Measurements from ENCODE around the gene TNFAIP2.

TNFAIP2 gene

DNA sequence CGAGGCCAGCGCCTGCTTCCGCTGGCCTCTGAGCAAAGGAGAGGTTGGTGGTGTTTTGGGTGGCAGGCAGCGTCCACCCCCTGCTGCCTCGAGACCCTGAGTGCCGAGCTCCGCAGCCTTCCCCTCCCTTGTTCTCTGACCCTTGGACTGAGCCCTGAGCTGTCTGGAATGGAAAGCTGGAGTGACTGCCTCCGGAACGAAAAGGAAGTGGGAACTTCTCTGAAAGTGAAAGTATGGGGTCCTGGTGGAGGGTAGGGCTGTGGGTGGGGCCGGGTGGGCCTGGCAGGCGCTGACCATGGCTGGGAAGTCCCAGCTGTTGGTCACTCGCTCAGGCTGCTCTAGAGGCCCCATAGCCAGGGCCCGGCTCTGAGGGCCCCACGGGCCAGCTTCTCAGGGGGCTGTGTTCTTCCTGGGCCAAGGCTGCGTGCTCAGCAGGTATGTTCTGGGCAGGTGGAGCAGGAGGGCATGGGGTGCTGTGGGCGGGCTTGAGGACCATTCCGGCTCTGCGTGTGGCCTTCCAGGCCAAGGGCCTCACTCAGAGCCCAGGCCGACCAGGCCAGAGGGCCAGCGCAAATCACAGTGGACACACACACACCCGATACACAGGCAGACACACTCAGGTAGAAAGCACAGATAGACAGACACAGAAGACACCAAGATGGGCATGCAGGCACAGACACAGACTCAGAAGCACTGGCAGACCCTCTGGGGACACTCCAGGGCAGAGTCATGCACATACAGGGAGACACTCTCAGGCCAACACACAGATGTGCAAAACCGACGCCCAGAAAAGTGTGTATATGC lies 28.7 kb upstream of the TNFAIP2 start, which contains the start of gene EXOC3L4:
Gene EXOC3L4 (plus strand): TSS at position 320 of the 804 bp plus-strand sequence. CDS start 5,495 bp downstream, outside the sequence.
- DNase-seq (ENCODE audit: low read depth, low spot score) = no peak

- no peak for DNase-seq (ENCODE audit: low read depth, low spot score)
Observed at GRCh38 chr14:103095210-103095778, 28.0 kb upstream of the TNFAIP2 start.

DNA sequence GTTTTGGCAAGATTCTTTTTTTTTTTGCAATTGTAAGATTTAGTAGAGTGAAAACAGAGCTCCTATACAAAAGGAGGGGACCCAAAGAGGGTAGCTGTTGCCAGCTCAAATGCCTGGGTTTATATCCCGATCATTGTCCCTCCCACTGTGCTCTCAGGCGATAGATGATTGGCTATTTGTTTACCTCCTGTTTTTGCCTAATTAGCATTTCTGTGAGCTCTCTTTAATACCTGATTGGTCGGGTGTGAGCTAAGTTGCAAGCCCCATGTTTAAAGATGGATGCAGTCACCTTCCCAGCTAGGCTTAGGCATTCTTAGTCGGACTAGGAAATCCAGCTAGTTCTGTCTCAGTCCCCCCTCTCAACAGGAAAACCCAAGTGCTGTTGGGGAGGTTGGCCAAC lies 26.9 kb upstream of the TNFAIP2 start:
- no peak for DNase-seq (ENCODE audit: low read depth, low spot score)

- DNase-seq (ENCODE audit: low read depth, low spot score) = no peak
Observed at GRCh38 chr14:103097244-103097993, 25.8 kb upstream of the TNFAIP2 start.

- no peak for DNase-seq (ENCODE audit: low read depth, low spot score)
Observed at GRCh38 chr14:103097994-103098957, 25.0 kb upstream of the TNFAIP2 start.

DNA sequence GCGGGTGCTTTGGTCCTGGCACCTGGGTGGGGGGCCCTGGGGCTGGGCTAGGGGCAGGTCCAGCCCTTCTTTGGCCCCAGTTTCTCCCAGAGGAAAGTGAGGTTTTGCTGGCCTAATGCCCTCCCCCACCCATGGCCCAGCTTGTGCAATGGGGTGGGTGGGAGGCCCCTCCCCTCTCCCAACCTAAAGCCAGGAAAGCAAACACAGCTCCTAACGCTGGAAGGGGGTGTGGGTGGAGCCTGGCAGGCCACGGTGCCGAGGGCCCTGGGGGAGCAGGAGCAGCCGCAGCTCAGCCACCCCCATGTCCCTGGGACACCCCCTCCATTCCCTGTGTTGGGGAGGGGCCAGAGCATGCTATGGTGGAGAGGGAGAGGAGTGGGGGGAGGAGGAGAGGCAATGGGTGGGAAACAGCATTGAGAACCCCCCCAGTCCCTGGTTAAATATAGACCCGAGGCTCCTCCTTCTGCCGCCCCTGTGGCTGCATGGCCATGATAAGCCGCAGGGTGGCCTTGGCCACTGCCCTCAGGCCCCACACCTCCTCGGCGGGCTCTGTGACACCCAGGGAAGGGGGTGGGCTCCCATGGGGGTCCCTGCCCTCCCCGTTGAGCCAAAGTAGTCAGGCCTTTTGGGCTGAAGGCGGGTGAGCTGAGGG lies 24.1 kb upstream of the TNFAIP2 start:
- DNase-seq (ENCODE audit: low read depth, low spot score) = no peak

DNA sequence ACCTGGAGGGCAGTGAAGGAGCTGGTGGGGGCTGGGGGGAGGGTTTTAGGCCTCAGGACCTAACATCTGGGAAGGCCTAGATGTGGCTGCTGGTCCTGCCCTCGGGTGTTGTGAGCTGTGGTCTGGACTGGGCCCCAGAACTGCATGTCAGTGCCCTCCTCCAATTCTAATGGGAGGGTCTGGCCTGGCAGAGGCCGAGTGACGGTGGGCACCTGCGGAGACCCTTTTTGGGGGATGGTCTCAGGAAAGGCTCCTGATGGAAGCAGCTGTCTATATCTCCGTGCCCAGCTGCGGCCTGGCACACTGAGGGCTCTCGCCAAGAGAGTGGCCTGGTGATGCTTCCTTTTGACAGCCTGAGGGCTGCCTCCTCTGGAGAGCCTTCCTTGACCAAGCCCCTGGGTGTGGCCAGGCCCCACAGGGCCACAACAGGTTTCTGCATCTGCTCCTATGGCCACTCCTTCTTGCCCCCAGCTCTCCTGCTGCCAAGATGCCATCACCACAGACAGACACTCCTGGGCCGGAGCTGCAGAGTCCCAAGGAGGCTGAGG lies 23.5 kb upstream of the TNFAIP2 start:
- no peak for DNase-seq (ENCODE audit: low read depth, low spot score)

DNA sequence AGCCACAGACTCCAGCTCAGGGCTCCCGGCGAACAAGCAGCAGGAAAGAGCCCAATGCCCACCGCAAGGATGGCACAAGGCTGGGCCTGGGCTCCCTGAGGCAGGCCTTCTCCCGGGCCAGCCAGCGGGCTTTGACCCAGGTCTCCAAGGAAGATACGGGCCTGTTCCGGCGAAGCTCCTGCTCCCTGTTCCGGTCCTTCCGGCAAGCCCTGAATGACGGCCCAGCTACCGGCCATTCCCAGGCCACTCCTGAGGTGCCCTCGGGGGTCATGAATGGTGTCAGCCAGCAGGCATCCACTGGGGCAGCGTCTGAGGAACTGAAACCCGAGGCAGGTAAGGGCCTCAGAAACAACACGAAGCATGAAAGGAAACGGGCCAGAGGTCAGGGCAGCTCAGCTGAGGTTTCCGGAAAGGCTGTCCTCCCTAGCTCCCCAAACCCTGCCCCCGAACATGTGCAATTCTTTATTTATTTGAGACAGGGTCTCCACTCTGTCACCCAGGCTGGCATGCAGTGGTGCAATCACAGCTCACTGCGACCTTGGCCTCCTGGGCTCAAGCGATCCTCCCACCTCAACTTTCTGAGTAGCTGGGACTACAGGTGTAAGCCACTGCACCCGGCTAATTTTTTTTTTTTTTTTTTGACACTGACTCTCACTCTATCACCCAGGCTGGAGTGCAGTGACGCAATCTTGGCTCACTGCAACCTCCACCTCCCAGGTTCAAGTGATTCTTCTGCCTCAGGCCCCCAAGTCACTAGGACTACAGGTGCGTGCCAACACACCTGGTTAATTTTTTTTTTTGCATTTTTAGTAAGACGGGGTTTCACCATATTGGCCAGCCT lies 22.8 kb upstream of the TNFAIP2 start:
- DNase-seq (ENCODE audit: low read depth, low spot score) = no peak

- DNase-seq (ENCODE audit: low read depth, low spot score) = no peak
Observed at GRCh38 chr14:103101257-103101962, 21.9 kb upstream of the TNFAIP2 start.

DNA sequence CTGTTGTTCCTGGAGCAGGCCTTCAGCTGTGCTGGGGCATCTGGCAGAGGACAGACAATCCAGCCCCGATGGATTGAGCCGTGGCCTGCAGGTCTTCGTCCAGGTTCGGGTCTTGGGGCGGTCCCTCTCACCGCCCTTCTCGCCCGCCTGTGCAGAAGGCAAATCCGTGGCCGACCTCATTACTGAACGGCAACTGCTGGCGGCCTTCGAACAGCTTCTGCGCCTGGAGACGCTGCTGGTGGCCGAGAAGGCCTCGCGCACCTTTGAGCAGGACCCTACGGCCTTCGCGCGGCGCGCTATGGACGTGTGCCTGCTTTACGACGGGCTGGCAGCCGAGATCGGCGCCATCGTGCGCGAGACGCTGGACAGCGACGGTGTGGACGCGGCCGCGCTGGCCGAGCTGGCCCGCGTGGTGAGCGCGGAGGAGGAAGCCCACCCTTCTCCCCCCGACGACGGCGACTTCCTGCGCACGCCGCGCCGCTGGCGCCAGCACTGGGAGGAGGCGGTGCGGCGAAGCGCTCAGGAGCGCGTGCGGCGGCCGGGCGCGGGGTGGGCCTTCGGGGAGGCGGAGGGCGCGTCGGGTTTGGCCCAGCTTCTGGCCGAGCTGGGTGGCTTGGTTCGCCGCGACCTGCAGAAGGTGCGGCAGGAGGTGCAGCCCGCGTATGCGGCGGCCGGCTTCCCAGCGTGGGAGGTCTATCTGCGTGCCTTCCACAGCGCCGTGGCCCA lies 21.1 kb upstream of the TNFAIP2 start:
- peak; percentile 46 for DNase-seq (ENCODE audit: low read depth, low spot score)

DNA sequence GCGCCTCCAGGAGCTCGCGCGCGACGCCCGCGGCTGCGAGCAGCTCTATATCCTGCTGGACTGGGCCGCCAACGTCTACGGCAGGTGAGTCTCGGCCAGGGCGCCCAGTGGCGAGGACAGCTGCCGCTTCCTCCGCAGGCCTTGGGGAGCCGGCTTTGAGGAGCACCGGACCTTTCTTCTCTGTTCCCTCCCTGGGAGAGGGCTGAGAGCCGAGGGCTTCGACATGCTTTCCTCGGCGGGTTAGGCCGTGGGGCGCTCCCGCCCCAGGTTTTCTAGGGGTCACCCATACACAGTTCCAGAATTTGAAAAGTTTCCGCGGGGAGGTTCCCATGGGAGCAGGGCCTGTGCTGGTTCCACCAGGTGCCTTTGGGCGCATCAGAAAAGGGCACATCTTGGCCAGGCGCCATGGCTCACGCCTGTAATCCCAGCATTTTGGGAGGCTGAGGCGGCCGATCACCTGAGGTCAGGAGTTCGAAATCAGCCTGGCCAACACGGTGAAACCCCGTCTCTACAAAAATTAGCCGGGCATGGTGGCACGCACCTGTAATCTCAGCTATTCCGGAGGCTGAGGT lies 20.5 kb upstream of the TNFAIP2 start:
- DNase-seq (ENCODE audit: low read depth, low spot score) = no peak

- peak; percentile 59 for DNase-seq (ENCODE audit: low read depth, low spot score)
Observed at GRCh38 chr14:103103461-103104388, 19.5 kb upstream of the TNFAIP2 start.

- no peak for DNase-seq (ENCODE audit: low read depth, low spot score)
Observed at GRCh38 chr14:103104389-103104653, 18.9 kb upstream of the TNFAIP2 start.

DNA sequence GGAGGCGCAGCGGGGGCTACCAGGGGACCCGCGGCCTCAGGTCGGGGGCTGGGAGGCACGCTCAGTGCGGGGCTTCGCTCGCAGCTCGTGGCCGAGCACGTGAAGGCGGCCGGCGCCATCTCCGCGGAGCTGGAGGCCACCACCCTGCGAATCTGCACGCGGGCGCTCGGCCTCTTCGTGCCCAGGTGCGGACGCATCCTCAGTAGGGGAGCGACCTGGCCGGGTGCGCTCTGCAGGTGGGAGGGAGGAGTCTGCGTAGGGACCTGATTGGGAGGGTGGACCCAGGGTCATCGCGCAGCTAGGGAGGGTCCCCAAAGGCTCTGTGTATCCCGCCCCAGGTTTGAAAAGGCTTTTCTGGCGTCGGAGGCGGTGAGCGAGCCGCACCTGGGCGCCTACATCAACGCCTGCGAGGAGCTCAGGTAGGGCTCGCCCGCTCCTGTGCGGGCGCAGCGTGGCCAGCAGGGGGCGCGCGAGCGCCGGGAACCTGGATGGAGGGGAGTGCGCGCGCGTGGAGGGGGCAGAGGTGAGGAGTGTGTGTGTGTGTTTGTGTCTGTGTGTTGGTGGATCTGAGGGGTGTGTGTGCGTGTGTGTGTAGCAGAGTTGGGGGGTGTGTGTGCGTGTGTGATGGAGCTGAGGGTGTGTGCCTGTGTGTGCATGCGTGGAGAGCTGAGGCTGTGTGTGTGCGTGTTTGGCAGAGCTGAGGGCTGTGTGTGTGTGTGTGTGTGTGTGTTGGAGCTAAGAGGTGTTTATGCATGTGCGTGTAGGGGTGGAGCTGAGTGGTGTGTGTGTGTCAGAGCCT lies 18.4 kb upstream of the TNFAIP2 start:
- peak; percentile 75 for DNase-seq (ENCODE audit: low read depth, low spot score)

- no peak for DNase-seq (ENCODE audit: low read depth, low spot score)
Observed at GRCh38 chr14:103105580-103106150, 17.6 kb upstream of the TNFAIP2 start.

DNA sequence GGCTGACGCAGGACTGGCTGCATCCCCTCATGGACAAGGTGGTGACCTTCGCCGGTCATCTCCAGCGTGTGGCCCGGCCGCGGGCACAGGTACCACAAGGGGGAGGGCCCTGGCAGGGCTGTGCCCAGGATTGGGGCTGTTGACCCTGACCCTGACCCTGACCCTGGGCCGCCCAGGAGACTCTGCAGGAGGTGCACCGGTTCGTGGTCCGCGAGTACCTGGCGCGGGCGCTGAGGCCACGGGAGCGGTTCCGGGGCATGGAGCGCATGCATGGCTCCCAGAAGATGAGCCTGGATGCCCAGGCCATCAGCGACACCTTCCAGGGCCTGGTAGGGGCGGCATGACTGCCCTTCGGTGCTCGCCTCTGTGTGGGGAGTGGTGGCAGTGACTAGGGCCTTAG lies 15.8 kb upstream of the TNFAIP2 start:
- DNase-seq (ENCODE audit: low read depth, low spot score) = no peak
